GM18526 (cell line): ENCODE results near the gene CLTA.

Experiments
- POLR2A ChIP-seq: IDR thresholded peaks from 3 replicates; pipeline ENCODE4 v1.6.1; 2011; ENCODE audit not compliant: insufficient read length; ENCODE audit errors: extremely low read depth

The CLTA gene

GRCh38 chr9:36151316-36152210 is 39.2 kb upstream of the CLTA start:
- peak; percentile 57 for TF ChIP-seq POLR2A

- no peak for TF ChIP-seq POLR2A
These were observed 37.8 kb upstream of the CLTA start for GRCh38 chr9:36152741-36153438.

- no peak for TF ChIP-seq POLR2A
These were observed 37.0 kb upstream of the CLTA start for GRCh38 chr9:36153746-36154145.

- TF ChIP-seq POLR2A: no peak
These were observed 36.3 kb upstream of the CLTA start for GRCh38 chr9:36154331-36154952.

GRCh38 chr9:36156116-36156515 is 34.6 kb upstream of the CLTA start:
- no peak for TF ChIP-seq POLR2A

- no peak for TF ChIP-seq POLR2A
These were observed 32.6 kb upstream of the CLTA start for GRCh38 chr9:36158122-36158521.

- no peak for TF ChIP-seq POLR2A
These were observed 31.8 kb upstream of the CLTA start for GRCh38 chr9:36158917-36159316.

GRCh38 chr9:36161187-36161586 is 29.5 kb upstream of the CLTA start:
- TF ChIP-seq POLR2A: no peak

- no peak for TF ChIP-seq POLR2A
These were observed 28.4 kb upstream of the CLTA start for GRCh38 chr9:36162211-36162738.

GRCh38 chr9:36163049-36163785 is 27.5 kb upstream of the CLTA start:
- TF ChIP-seq POLR2A: no peak

GRCh38 chr9:36163786-36164170 is 26.9 kb upstream of the CLTA start:
- no peak for TF ChIP-seq POLR2A

GRCh38 chr9:36164372-36164771 is 26.3 kb upstream of the CLTA start:
- TF ChIP-seq POLR2A: no peak

GRCh38 chr9:36164989-36165388 is 25.7 kb upstream of the CLTA start:
- TF ChIP-seq POLR2A: no peak

- no peak for TF ChIP-seq POLR2A
These were observed 24.9 kb upstream of the CLTA start for GRCh38 chr9:36165826-36166167.
